Peyer's patch (tissue), 4 donors: ENCODE data around the gene MBD3L2B.
"Not testable (repeated sequence)": the region's sequence is repeated elsewhere in the genome, so short reads cannot be mapped to it uniquely, and the experiment has no call there.

Source experiments
- CTCF ChIP-seq, 6 experiments: fragments of 450-650 bp in 4 of 6; fragments of 200-600 bp in 2 of 6; sonication (generic) in 1 of 6; IDR thresholded peaks; one replicate each; pipeline ENCODE4 v1.5.1; 2017 to 2019; ENCODE audit warnings: antibody characterized with exemption in 6 of 6, mild to moderate bottlenecking in 3 of 6, moderate library complexity in 1 of 6
- POLR2A ChIP-seq, 2 donors: fragments of 450-650 bp; IDR thresholded peaks; one replicate each; pipeline ENCODE4 v1.5.1; 2017; ENCODE audit warnings: antibody characterized with exemption in 2 of 2, mild to moderate bottlenecking in 2 of 2, moderate library complexity in 2 of 2

GRCh38 chr19:7028790-7029189 lies 7.6 kb upstream of the MBD3L2B start:
- TF ChIP-seq POLR2A, CTCF (IDR thresholded peaks at IDR 0.05): not testable (repeated sequence)
